Activated naive CD8-positive, alpha-beta T cell treated with anti-CD3 and anti-CD28 coated beads for 36 hours (primary cell): Measurements from ENCODE around the gene ATP6V0E1. TPM values are rescaled to one million over a fixed set of nuclear protein-coding genes. Genes with fewer than 3 reads are reported as not detected.
"Not testable (repeated sequence)": the region's sequence is repeated elsewhere in the genome, so short reads cannot be mapped to it uniquely, and the experiment has no call there.

ENCODE experiments used
- DNase-seq: peaks from one replicate; pipeline ENCODE4 v3.0.0; 2021
- H3K27ac Mint-ChIP-seq: one replicate; pipeline ENCODE4 v1.8.0; 2022; ENCODE audit warnings: mild to moderate bottlenecking, moderate library complexity, mixed read lengths
- H3K27me3 Mint-ChIP-seq: one replicate; pipeline ENCODE4 v1.8.0; 2022; ENCODE audit warnings: mild to moderate bottlenecking, mixed read lengths
- H3K36me3 Mint-ChIP-seq: one replicate; pipeline ENCODE4 v1.8.0; 2021; ENCODE audit warnings: mild to moderate bottlenecking, mixed read lengths
- H3K4me1 Mint-ChIP-seq: one replicate; pipeline ENCODE4 v1.8.0; 2021; ENCODE audit warnings: mixed read lengths
- H3K4me3 Mint-ChIP-seq: one replicate; pipeline ENCODE4 v1.8.0; 2022; ENCODE audit warnings: mild to moderate bottlenecking, moderate library complexity, mixed read lengths
- H3K9me3 Mint-ChIP-seq: one replicate; pipeline ENCODE4 v1.8.0; 2022; ENCODE audit warnings: mixed read lengths
- total RNA-seq, 2 experiments: library from RNA; stranded (reverse); gene quantifications; one replicate each; pipeline ENCODE4 v1.2.3, GENCODE V29; 2021

Gene ATP6V0E1
- total RNA-seq, 2 experiments from 2014 or later, result 118 to 121 TPM

- H3K4me3 Mint-ChIP-seq, result no peak overlapping the region
- DNase-seq, result no peak
- H3K27me3 Mint-ChIP-seq, result no peaks in the 10 kb centered on the region
Measured at GRCh38 chr5:173053041-173053440, 69.5 kb downstream of the ATP6V0E1 start.

DNA sequence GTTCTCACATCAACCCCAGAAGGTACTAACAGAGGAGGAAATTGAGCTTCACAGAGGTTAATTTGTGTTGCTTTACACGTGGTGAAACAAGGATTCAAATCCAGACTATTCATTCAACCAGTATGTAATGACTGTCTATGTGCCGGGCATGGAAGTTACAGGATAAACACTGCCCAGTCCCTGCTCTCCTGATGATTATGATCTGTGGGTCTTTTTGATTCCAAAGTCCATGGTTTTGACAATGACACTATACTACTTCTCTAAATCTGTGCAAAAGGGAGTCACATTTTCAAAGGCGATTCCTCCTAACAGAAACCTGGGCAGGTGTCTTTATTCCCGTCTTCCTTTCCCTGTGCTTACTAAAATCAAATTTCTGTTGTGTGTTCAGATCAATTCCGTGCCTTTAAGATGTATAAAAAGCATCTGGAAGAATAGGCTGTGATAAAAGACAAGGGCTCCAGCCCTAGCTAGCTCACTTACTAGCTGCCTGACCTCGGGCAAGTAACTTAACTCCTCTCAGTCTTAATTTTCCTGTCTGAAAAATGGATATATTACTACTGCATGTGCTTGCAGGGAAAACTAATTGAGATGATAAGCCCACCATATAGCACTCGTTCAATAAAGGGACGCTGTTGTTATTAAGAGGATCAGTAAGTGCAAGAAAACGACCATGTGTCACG, 71.6 kb downstream of the ATP6V0E1 start:
- Mint-ChIP-seq H3K27ac (peak overlapping the region; percentile 93), H3K36me3 (no peaks in the 10 kb centered on the region), H3K9me3 (no peaks in the 10 kb centered on the region)

More at GRCh38 chr5:173053041-173053440, 69.5 kb downstream of the ATP6V0E1 start:
- H3K36me3 Mint-ChIP-seq, result no peaks in the 10 kb centered on the region
- H3K27ac Mint-ChIP-seq, result no peak overlapping the region
- peaks cover 23% of the 10 kb centered on the region for H3K4me1 Mint-ChIP-seq
- no peaks in the 10 kb centered on the region for H3K9me3 Mint-ChIP-seq

GRCh38 chr5:173055722-173055982, 72.1 kb downstream of the ATP6V0E1 start:
- Mint-ChIP-seq H3K9me3 (no peaks in the 10 kb centered on the region), H3K27me3 (no peaks in the 10 kb centered on the region), H3K4me3 (peak overlapping the region; percentile 86), H3K36me3 (peaks cover 3% of the 10 kb centered on the region), H3K4me1 (peaks cover 34% of the 10 kb centered on the region), H3K27ac (peak overlapping the region; percentile 93)
- no peak for DNase-seq

More for the DNA sequence above, 71.6 kb downstream of the ATP6V0E1 start:
- H3K4me3 Mint-ChIP-seq, result peak overlapping the region; percentile 86
- peaks cover 30% of the 10 kb centered on the region for H3K4me1 Mint-ChIP-seq
- no peaks in the 10 kb centered on the region for H3K27me3 Mint-ChIP-seq
- no peak for DNase-seq

- peaks cover 38% of the 10 kb centered on the region for H3K4me1 Mint-ChIP-seq
- H3K36me3 Mint-ChIP-seq, result peaks cover 3% of the 10 kb centered on the region
- H3K4me3 Mint-ChIP-seq, result peak within 1 kb of the TSS; percentile 95
- no peaks in the 10 kb centered on the region for H3K9me3 Mint-ChIP-seq
- no peaks in the 10 kb centered on the region for H3K27me3 Mint-ChIP-seq
- H3K27ac Mint-ChIP-seq, result peak within 1 kb of the TSS; percentile 95
- peak; percentile 99 for DNase-seq
Measured at GRCh38 chr5:173055983-173056782, 72.6 kb downstream of the ATP6V0E1 start, which contains the start of gene CREBRF. Gene CREBRF, plus strand, starts transcription at chr5:173056352. Its CDS starts 24,424 bp downstream, at chr5:173080776.

GRCh38 chr5:173056783-173057061, 73.2 kb downstream of the ATP6V0E1 start:
- Mint-ChIP-seq H3K4me3 (peak overlapping the region; percentile 95), H3K4me1 (peaks cover 43% of the 10 kb centered on the region), H3K27me3 (no peaks in the 10 kb centered on the region), H3K36me3 (peaks cover 3% of the 10 kb centered on the region), H3K27ac (peak overlapping the region; percentile 95), H3K9me3 (no peaks in the 10 kb centered on the region)
- DNase-seq, result no peak

- DNase-seq, result peak; percentile 99
- H3K36me3 Mint-ChIP-seq, result peaks cover 3% of the 10 kb centered on the region
- no peaks in the 10 kb centered on the region for H3K27me3 Mint-ChIP-seq
- peaks cover 47% of the 10 kb centered on the region for H3K4me1 Mint-ChIP-seq
- H3K27ac Mint-ChIP-seq, result peak overlapping the region; percentile 95
- H3K9me3 Mint-ChIP-seq, result no peaks in the 10 kb centered on the region
- peak overlapping the region; percentile 95 for H3K4me3 Mint-ChIP-seq
Measured at GRCh38 chr5:173057062-173057924, 73.7 kb downstream of the ATP6V0E1 start.

GRCh38 chr5:173062141-173062540, 78.6 kb downstream of the ATP6V0E1 start:
- Mint-ChIP-seq H3K27ac (peak overlapping the region; percentile 90), H3K9me3 (no peaks in the 10 kb centered on the region), H3K4me1 (peaks cover 57% of the 10 kb centered on the region), H3K36me3 (peaks cover 5% of the 10 kb centered on the region), H3K4me3 (peak overlapping the region; percentile 22), H3K27me3 (no peaks in the 10 kb centered on the region)
- DNase-seq, result no peak

GRCh38 chr5:173065155-173065554, 81.6 kb downstream of the ATP6V0E1 start:
- H3K27ac Mint-ChIP-seq, result peak overlapping the region; percentile 82
- H3K4me3 Mint-ChIP-seq, result peak overlapping the region; percentile 70
- peaks cover 11% of the 10 kb centered on the region for H3K36me3 Mint-ChIP-seq
- H3K4me1 Mint-ChIP-seq, result peaks cover 69% of the 10 kb centered on the region
- H3K9me3 Mint-ChIP-seq, result no peaks in the 10 kb centered on the region
- no peaks in the 10 kb centered on the region for H3K27me3 Mint-ChIP-seq
- DNase-seq, result no peak

DNA sequence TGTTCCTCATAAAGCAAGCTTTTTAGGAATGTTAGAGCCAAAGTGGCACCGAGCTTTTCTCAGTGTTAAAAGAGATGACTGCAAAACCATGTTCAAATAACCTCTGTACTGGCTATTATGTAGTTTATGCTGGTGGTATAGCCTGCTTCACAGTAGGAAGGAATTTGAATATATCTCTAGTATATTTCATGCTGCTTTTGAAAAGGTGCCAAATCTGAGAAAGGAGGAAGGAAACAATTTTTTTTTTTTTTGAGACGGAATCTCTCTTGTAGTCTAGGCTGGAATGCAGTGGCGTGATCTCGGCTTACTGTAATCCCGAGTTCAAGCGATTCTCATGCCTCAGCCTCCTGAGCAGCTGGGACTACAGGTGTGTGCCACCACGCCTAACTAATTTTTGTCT, 86.1 kb downstream of the ATP6V0E1 start:
- Mint-ChIP-seq H3K27ac (peak overlapping the region; percentile 67), H3K4me3 (peak overlapping the region; percentile 39), H3K4me1 (peaks cover 49% of the 10 kb centered on the region), H3K9me3 (no peaks in the 10 kb centered on the region), H3K27me3 (no peaks in the 10 kb centered on the region), H3K36me3 (peaks cover 7% of the 10 kb centered on the region)
- DNase-seq, result no peak

- peaks cover 2% of the 10 kb centered on the region for H3K9me3 Mint-ChIP-seq
- no peaks in the 10 kb centered on the region for H3K27me3 Mint-ChIP-seq
- no peak overlapping the region for H3K4me3 Mint-ChIP-seq
- H3K4me1 Mint-ChIP-seq, result peaks cover 37% of the 10 kb centered on the region
- DNase-seq, result no peak
- no peaks in the 10 kb centered on the region for H3K36me3 Mint-ChIP-seq
- H3K27ac Mint-ChIP-seq, result no peak overlapping the region
Measured at GRCh38 chr5:173075137-173075843, 91.7 kb downstream of the ATP6V0E1 start.

DNA sequence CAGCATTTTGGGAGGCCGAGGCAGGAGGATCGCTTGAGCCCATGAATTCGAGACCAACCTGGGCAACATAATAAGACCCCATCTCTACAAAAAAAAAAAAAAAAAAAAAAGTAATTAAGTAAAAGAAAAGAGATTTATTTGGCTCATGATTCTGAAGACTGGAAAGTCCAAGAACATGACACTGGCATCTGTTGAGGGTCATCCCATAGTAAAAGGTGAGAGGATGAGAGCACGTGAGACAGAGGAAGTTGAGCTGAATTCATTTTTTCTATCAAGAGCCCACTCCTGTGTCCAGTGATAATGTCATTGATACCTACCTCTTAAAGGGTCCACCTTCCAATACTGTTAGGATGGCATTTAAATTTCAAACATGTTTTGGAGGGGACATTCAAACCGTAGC, 92.4 kb downstream of the ATP6V0E1 start:
- Mint-ChIP-seq H3K27me3 (no peaks in the 10 kb centered on the region), H3K36me3 (no peaks in the 10 kb centered on the region), H3K4me1 (peaks cover 40% of the 10 kb centered on the region), H3K9me3 (peaks cover 2% of the 10 kb centered on the region), H3K4me3 (no peak overlapping the region), H3K27ac (no peak overlapping the region)
- DNase-seq, result no peak

- H3K9me3 Mint-ChIP-seq, DNase-seq, H3K27ac Mint-ChIP-seq, H3K36me3 Mint-ChIP-seq, H3K4me3 Mint-ChIP-seq, H3K27me3 Mint-ChIP-seq: not testable (repeated sequence)
- H3K4me1 Mint-ChIP-seq, result peaks cover 40% of the 10 kb centered on the region
Measured at GRCh38 chr5:173076471-173076870, 92.9 kb downstream of the ATP6V0E1 start.

- Mint-ChIP-seq H3K27me3 (no peaks in the 10 kb centered on the region), H3K27ac (no peak overlapping the region), H3K4me3 (no peak overlapping the region), H3K9me3 (peaks cover 2% of the 10 kb centered on the region), H3K4me1 (peaks cover 34% of the 10 kb centered on the region), H3K36me3 (peaks cover 2% of the 10 kb centered on the region)
- DNase-seq, result no peak
Measured at GRCh38 chr5:173078878-173079277, 95.3 kb downstream of the ATP6V0E1 start.
